Glomerular visceral epithelial cell (primary cell): ENCODE results near the gene SCAMP2.

Experiments
- DNase-seq: peaks from one replicate; pipeline ENCODE4 v3.0.0-alpha.2; 2016; ENCODE audit errors: extremely low spot score

The SCAMP2 gene

GRCh38 chr15:74858369-74858740 is 14.8 kb downstream of the SCAMP2 start:
- no peak for DNase-seq

GRCh38 chr15:74857671-74858368 is 15.3 kb downstream of the SCAMP2 start:
- DNase-seq, result no peak

- no peak for DNase-seq
Measured at GRCh38 chr15:74857082-74857655, 16.0 kb downstream of the SCAMP2 start.

- no peak for DNase-seq
Measured at GRCh38 chr15:74856537-74856936, 16.6 kb downstream of the SCAMP2 start.

- no peak for DNase-seq
Measured at GRCh38 chr15:74855857-74856256, 17.3 kb downstream of the SCAMP2 start.

- no peak for DNase-seq
Measured at GRCh38 chr15:74854453-74855022, 18.6 kb downstream of the SCAMP2 start.

GRCh38 chr15:74851960-74852359 is 21.2 kb downstream of the SCAMP2 start:
- DNase-seq, result no peak

- no peak for DNase-seq
Measured at GRCh38 chr15:74850393-74850792, 22.8 kb downstream of the SCAMP2 start.

- peak; percentile 31 for DNase-seq
Measured at GRCh38 chr15:74847432-74847831, 25.7 kb downstream of the SCAMP2 start.

- no peak for DNase-seq
Measured at GRCh38 chr15:74845581-74845980, 27.6 kb downstream of the SCAMP2 start.

- DNase-seq, result no peak
Measured at GRCh38 chr15:74845208-74845568, 28.0 kb downstream of the SCAMP2 start.

- no peak for DNase-seq
Measured at GRCh38 chr15:74844319-74845207, 28.6 kb downstream of the SCAMP2 start.

- no peak for DNase-seq
Measured at GRCh38 chr15:74843891-74844299, 29.3 kb downstream of the SCAMP2 start.

- DNase-seq, result no peak
Measured at GRCh38 chr15:74843445-74843828, 29.7 kb downstream of the SCAMP2 start.

- peak; percentile 83 for DNase-seq
Measured at GRCh38 chr15:74842581-74843444, 30.4 kb downstream of the SCAMP2 start, which contains the start of gene ULK3. Gene ULK3, minus strand, starts transcription at chr15:74843156. Its CDS starts 51 bp downstream, at chr15:74843105.

GRCh38 chr15:74841891-74842373 is 31.2 kb downstream of the SCAMP2 start:
- no peak for DNase-seq

GRCh38 chr15:74840851-74841775 is 32.1 kb downstream of the SCAMP2 start:
- no peak for DNase-seq

- DNase-seq, result no peak
Measured at GRCh38 chr15:74839526-74840395, 33.4 kb downstream of the SCAMP2 start.
